Body of pancreas (tissue), 4 donors: Measurements from ENCODE around the gene PNMA8B.

ENCODE experiments used
- POLR2A ChIP-seq, 3 donors: fragments of 450-650 bp; IDR thresholded peaks; one replicate each; pipeline ENCODE4 v1.6.1; 2016; ENCODE audit warnings: antibody characterized with exemption in 3 of 3, mild to moderate bottlenecking in 2 of 3
- TF ChIP-seq, protein P1 (sequence below), 7 experiments: fragments of 450-650 bp in 4 of 7; fragments of 200-600 bp in 3 of 7; sonication (generic) in 3 of 7; IDR thresholded peaks; one replicate each; pipeline ENCODE4 v1.5.1; 2016 to 2019; ENCODE audit warnings: antibody characterized with exemption in 7 of 7

DNA sequence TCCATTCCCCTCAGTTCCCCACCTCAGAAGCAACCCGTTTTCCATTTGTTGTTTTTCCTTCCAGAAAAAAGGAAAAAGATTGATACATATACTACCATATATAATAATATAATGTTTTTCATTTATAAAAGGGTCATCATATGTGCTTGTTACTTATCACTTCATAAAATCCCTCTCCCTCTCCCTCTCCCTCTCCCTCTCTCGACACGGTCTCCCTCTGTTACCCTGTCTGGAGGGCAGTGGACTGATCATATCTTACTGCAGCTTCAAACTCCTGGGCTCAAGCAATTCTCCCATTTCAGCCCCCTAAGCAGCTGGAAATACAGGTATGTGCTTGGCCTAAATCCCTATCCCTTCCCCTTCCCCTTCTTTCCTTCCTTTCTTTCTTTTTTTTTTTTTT lies 41.4 kb downstream of the PNMA8B start:
- no peak for TF ChIP-seq POLR2A (IDR thresholded peaks at IDR 0.05)
- TF ChIP-seq, protein P1, sequence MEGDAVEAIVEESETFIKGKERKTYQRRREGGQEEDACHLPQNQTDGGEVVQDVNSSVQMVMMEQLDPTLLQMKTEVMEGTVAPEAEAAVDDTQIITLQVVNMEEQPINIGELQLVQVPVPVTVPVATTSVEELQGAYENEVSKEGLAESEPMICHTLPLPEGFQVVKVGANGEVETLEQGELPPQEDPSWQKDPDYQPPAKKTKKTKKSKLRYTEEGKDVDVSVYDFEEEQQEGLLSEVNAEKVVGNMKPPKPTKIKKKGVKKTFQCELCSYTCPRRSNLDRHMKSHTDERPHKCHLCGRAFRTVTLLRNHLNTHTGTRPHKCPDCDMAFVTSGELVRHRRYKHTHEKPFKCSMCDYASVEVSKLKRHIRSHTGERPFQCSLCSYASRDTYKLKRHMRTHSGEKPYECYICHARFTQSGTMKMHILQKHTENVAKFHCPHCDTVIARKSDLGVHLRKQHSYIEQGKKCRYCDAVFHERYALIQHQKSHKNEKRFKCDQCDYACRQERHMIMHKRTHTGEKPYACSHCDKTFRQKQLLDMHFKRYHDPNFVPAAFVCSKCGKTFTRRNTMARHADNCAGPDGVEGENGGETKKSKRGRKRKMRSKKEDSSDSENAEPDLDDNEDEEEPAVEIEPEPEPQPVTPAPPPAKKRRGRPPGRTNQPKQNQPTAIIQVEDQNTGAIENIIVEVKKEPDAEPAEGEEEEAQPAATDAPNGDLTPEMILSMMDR (IDR thresholded peaks at IDR 0.05), result no peak
